Measurements from ENCODE around the gene CASKIN1.

DNA sequence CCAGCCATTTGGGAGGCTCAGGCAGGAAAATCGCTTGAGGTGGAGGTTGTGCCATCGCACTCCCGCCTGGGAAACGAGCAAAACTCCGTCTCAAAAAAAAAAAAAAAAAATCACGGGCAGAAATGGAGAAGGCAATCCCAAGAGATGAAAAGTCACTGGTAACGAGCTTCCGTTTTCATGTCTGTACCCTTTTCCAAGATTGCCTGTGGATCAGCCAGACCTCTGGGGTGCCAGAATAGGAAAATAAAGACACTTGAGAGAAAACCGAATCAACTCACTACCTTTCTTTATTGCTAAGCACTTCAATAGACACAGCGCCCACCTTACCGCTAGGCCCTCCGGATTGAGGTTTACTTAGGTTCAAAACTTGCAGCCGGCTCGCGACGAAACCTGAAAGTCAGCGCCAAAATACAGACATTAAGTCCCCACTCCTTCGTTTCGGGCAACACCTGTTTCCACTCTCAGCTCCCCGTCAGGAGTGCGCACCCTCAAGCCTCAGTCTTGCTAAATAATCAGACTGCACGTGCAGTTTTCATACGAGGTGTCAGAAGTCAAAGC, 41.8 kb downstream of the CASKIN1 start:
- TF ChIP-seq, protein P1, sequence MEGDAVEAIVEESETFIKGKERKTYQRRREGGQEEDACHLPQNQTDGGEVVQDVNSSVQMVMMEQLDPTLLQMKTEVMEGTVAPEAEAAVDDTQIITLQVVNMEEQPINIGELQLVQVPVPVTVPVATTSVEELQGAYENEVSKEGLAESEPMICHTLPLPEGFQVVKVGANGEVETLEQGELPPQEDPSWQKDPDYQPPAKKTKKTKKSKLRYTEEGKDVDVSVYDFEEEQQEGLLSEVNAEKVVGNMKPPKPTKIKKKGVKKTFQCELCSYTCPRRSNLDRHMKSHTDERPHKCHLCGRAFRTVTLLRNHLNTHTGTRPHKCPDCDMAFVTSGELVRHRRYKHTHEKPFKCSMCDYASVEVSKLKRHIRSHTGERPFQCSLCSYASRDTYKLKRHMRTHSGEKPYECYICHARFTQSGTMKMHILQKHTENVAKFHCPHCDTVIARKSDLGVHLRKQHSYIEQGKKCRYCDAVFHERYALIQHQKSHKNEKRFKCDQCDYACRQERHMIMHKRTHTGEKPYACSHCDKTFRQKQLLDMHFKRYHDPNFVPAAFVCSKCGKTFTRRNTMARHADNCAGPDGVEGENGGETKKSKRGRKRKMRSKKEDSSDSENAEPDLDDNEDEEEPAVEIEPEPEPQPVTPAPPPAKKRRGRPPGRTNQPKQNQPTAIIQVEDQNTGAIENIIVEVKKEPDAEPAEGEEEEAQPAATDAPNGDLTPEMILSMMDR (IDR thresholded peaks at IDR 0.05): no peak
- no peak for TF ChIP-seq POLR2A (IDR thresholded peaks at IDR 0.05)

Data from lower leg skin (tissue), 3 donors.